Erythroblast (primary cell): Measurements from ENCODE around the gene TICRR.

Experiments
- GATA1 ChIP-seq: IDR thresholded peaks from 2 replicates; pipeline ENCODE4 v1.6.1; 2011; ENCODE audit warnings: low read depth, mild to moderate bottlenecking, control low read depth, low read length, moderate library complexity
- POLR2A ChIP-seq: IDR thresholded peaks from 2 replicates; pipeline ENCODE4 v1.6.1; 2011; ENCODE audit warnings: mild to moderate bottlenecking, low read length

- no peak for TF ChIP-seq POLR2A
- TF ChIP-seq GATA1, result no peak
Observed at GRCh38 chr15:89599021-89599420, 23.8 kb downstream of the TICRR start.
